Stimulated activated CD4-positive, alpha-beta T cell treated with anti-CD3 and anti-CD28 coated beads, Interleukin-4, amount 100 ng/mL, for 1 hour (primary cell): ENCODE measurements around the gene ASPHD1.
"Not testable (repeated sequence)": the region's sequence is repeated elsewhere in the genome, so short reads cannot be mapped to it uniquely, and the experiment has no call there.

ENCODE experiments used
- DNase-seq: peaks from one replicate; pipeline ENCODE4 v3.0.0-alpha.2; 2020

Gene ASPHD1

DNA sequence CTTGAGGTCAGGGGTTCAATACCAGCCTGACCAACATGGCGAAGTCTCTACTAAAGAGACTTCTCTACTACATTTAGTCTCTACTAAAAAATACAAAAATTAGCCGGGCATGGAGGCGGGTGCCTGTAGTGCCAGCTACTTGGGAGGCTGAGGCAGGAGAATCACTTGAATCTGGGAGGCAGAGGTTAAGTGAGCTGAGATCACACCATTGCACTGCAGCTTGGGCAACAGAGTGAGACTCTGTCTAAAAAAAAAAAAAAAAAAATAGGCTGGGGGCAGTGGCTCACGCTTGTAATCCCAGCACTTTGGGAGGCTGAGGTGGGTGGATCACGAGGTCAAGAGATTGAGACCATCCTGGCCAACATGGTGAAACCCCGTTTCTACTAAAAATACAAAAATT is 9.6 kb downstream of the ASPHD1 start:
- not testable (repeated sequence) for DNase-seq

DNA sequence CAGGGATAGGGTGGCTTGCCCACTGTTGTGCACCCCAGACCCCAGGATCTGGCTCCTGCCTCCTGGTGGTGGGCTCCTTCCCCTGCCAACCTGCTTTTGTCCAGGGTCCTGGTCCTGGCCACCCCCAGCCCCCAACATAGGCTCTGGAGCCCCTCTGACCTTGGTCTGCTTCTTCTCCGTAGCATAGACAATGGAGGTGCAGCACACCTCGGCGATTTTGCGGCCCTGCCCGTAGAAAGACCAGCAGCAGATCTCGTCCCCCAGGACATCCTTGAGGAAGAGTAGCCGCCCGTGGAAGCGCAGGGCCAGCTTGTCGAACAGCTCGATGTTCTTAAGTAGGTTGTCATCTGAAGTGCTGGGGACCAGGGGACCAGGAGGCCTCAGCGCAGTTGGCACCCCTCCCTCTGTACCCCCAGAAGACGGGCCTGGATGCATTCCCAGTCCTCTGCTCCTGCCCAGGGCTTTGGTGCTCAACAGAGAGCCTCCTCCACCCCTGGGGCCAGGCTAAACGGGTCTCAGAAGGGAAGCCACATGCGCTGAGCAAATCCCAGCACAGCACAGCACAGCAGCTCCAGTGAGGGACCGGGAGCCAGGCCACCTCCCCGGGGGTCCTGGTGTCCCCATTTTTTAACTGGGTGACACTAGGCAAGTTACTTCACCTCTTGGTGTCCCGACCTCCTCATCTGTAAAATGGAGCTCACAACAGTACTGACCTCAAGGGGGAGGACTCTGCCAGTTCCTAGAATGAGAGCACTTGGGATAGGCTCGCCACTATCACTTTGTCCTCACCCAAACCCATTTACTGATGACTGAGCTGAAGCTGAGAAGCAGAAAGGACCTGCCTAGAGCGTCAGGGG is 10.8 kb downstream of the ASPHD1 start:
- DNase-seq, result no peak

GRCh38 chr16:29911676-29912010 is 11.4 kb downstream of the ASPHD1 start:
- no peak for DNase-seq

GRCh38 chr16:29912087-29912486 is 11.8 kb downstream of the ASPHD1 start:
- DNase-seq, result no peak

DNA sequence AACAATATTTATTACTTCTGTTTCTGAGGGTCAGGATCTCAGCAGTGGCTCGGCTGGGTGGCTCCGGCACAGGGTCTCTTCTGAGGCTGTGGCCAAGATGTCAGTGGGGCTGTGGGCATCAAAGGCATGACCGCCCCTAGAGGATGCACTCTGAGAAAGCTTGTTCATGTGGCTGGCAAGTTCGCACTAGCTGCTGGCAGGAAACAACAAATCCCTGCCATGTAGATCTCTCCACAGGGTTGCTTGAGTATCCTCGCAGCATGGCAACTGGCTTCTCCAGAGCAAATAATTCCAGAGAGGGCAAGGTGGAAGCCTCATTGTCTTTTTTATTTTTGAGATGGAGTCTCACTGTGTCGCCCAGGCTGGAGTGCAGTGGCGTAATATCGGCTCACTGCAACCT is 13.2 kb downstream of the ASPHD1 start:
- DNase-seq, result no peak

GRCh38 chr16:29915590-29916247 is 15.4 kb downstream of the ASPHD1 start:
- DNase-seq, result no peak

- no peak for DNase-seq
Observed at GRCh38 chr16:29916979-29917378, 16.7 kb downstream of the ASPHD1 start.

DNA sequence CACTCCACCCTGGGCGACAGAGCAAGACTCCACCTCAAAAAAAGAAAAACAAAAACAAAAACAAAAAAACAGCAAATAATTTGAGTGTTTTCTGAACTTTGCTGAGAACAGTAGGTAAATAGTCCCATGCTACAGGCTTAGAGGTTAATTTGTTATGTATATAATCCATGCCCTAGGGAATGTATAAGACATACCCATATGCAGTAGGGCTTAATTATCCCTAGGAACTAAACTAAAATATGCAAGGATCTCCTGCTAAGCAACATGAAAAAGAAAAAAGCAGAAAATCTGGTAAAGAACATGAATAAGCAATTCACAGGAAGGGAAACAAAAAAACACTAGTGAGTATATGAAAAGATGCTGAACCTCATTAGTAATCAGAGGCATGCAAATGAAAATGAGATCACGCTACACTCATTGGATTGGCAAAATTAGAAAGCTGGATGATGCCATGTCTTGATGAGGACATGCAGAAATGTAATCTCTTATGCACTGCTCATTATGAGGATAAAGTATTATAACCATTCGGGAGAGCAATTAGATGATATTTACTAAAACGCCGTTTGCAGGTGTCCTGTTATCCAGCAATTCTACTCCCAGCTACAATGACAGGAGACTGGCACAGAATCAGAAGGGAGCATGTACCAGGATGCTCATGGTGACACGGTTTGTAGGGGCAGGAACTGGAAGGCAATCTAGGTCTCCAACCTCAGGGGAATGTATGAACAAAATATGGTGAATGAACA is 20.2 kb downstream of the ASPHD1 start:
- DNase-seq, result no peak

- DNase-seq, result no peak
Observed at GRCh38 chr16:29921034-29921385, 20.7 kb downstream of the ASPHD1 start.

DNA sequence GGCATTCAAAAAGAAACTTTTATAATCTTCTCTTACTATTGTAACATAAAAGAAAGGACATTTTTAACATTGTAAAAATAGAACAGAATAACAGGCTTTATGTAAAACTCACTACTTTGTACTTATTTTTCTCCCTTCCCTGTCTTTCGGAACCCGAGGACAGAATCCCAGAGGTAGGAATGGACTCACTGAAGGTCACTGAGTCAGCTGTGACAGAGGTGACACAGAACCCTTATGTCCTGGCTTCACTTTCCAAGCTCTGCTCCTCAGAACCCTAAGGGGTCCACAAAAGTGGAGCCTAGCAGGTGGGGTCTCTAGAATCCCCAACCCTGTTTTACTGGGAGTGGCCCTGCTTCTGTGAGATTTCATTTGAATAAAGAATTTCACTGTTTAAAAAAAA is 22.0 kb downstream of the ASPHD1 start:
- no peak for DNase-seq

DNA sequence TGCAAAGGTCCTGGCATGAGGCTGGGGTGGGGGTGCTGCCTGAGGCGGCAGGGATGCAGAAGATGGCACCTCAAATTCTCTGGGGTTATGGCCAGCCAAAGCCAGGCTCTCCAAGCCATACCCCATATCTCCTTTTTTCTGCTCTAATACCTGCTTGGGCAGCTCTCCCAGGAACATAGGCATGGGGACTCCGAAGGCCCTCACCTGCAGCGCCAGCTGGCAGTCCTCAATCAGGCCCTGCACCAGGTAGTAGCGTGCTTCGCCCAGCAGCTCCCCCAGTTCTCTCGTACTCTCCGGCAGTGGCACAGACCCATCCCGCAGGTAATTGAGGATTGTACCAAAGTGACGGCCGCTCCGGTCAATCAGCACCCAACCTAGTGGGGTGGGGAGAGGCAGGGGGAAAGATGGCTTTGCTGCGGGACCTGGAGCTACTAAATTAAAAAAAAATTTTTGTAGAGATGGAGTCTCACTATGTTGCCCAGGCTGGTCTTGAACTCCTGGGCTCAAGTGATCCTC is 22.8 kb downstream of the ASPHD1 start:
- no peak for DNase-seq

DNA sequence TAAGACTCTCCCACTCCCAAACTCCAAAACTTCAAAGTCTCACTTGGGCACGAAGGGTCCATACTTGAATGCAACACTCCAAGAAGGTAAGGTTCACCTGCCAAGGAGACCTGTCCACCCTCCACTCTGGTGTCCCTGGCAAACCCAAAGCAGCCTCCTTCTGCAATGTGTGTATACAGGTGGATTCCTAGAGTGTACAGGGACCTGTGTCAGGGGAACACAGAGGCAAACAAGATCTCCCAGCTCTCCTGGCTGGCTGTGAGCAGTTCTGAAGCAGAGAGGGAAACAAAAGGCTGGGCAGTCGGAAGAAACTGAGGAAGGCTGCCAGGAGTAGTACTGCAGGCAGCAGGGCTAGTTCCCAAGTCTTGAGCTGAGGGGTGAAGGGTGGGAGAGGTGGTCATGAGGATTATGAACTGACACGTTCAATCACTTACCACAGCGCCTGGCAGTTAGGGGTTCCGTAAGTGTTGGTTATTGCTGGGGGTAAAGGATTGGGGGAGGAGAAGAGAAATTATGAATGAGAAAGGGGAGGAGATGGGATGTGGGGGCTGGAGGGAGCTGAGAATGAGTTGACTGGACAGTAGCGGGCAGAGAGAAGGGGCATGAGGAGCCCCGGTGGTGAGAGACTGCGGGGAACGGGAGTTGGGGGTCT is 24.9 kb downstream of the ASPHD1 start:
- no peak for DNase-seq

DNA sequence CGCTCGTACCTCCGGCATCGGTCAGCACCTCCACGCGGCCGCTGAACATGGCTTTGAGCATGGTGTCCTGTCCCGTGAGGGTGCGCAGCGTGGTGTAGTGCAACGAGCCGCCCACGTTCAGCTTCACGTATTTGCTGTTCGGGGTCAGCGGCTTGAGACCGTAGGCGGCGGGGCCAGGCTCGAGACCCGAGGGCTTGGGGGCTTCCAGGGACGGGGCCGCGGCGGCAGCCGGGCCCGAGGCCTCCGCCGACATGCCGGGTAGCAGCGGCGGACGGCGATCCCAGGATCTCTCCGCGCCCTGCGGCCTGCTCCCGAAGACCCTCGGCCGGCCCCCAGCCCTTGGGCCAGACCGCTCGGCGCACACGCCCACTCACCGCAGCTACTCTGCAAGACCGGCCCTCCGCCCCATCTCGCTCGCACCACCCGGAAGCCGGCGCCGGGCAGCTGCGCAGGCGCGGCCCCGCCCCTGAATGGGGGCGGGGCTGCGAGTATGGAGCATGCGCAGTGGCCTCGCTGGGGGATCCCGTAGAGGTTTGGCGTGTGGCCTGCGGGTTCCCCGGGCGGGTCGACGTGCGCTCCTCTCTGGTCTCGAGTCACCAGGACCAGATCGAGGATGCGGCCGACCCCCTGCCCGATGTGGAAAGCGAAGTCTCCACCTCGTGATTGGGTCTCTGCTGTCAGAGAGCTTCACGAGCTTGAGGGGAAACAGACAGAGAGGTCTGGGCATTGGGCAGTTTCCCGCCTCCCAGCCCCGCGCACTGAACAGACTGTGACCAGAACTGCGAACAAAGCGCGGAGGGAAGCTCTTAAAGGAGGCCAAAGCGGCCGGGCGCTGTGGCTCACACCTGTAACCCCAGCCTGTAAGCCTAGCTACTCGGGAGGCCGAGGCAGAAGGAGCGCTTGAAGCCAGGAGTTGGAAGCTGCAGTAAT is 25.8 kb downstream of the ASPHD1 start, which contains the start of gene KCTD13:
Gene KCTD13 (minus strand): TSS at position 446 of the 930 bp plus-strand sequence. CDS start 193 bp downstream, at position 253.
- DNase-seq, result peak; percentile 84

GRCh38 chr16:29926711-29927052 is 26.4 kb downstream of the ASPHD1 start:
- DNase-seq, result no peak

DNA sequence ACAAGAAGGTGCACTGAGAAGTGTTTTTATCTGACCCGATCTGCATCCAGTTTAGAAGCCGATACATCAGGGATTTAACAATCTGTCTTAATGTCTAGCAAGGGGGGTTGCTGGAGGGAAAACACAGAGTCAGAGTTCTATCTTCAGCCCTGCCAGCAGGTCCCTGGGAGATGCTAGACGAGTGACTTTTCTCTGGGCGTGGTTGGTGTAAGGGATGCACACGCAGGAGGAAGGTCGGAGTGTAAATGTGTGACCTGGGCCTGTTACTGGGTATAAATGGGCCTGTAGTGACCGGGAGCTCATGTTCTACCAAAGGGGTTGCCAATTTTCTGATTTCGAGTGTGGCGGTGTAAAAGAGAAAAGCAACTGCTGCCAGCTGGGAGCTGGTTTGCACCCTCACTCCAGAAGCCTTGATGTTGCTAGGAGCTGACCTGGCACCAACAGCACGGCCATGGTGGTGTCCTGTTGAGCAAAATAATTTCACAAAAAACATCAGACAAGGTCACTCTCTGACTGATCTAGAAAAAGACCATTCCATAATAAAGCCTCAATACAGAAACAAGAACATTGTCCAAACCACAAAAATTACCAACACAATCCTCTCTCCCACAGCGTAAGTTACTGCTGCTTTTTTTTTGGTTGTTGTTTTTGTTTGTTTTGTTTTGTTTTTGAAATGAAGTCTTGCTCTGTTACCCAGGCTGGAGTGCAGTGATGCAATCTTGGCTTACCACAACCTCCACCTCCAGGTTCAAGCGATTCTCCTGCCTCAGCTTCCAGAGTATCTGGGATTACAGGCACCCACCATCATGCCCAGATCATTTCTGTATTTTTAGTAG is 27.0 kb downstream of the ASPHD1 start:
- DNase-seq, result no peak

DNA sequence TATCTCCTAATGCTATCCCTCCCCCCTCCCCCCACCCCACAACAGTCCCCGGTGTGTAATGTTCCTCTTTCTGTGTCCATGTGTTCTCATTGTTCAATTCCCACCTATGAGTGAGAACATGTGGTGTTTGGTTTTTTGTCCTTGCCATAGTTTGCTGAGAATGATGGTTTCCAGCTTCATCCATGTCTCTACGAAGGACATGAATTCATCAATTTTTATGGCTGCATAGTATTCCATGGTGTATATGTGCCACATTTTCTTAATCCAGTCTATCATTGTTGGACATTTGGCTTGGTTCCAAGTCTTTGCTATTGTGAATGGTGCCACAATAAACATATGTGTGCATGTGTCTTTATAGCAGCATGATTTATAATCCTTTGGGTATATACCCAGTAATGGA is 31.5 kb downstream of the ASPHD1 start:
- not testable (repeated sequence) for DNase-seq

- no peak for DNase-seq
Observed at GRCh38 chr16:29940656-29941055, 40.4 kb downstream of the ASPHD1 start.

DNA sequence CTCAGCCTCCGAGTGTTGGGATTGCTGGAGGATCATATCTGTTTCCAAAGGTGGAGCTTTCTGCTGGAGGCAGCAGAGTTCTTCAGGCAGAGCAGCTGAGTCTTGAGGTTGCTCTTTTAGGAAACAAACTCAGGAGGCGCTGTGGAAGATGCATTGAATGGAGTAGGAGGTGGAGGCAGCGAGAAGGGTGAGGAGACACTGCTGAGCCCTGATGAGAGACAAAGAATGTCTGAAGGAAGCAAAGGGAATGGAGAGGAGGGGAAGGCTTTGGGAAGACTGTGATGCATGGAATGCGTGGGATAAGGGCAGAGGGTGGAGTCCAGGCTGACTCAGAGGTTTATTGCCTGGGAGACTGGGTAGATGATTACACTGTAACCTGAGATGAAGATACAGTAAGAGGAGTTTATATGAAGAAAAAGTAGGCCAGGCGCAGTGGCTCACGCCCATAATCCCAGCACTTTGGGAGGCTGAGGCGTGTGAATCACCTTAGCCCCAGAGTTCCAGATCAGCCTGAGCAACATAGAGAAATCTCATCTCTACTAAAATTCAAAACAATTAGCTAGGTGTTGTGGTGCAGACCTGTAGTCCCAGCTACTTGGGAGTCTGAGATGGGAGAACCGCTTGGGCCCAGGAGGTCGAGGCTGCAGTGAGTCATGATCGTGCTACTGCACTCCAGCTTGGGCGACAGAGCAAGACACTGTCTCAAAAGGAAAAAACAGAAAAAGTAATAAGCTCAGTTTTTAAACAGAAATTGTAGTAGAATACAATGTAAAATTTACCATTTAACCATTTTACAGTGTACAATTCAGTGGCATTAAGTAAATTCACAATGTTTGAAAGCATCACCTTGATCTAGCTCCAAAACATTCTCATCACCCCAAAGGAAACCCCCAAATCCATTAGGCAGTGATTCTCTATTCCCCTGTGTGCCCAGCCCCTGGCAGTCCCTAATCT is 43.8 kb downstream of the ASPHD1 start:
- DNase-seq, result no peak

DNA sequence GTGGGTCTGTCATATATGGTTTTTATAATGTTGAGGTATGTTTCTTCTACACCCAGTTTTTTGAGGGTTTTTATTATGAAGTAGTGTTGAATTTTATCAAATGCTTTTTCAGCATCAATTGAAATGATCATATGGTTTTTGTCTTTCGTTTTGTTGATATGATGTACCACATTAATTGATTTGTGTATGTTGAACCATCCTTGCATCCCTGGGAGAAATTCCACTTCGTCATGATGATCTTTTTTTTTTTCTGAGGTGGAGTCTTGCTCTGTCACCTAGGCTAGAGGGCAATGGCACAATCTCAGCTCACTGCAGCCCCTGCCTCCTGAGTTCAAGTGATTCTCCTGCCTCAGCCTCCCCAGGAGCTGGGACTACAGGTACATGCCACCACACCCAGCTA is 47.6 kb downstream of the ASPHD1 start:
- DNase-seq, result no peak
